T-helper 17 cell (primary cell): ENCODE measurements around the gene UPF3A. TPM values are rescaled to one million over a fixed set of nuclear protein-coding genes. Genes with fewer than 3 reads are reported as not detected.
"Not testable (repeated sequence)": the region's sequence is repeated elsewhere in the genome, so short reads cannot be mapped to it uniquely, and the experiment has no call there.

ENCODE experiments used
- ATAC-seq: fragments of 150-1000 bp; cut with Tn5 transposase; 2 replicates; pipeline ENCODE4 v1.10.0; 2021; ENCODE audit warnings: mild to moderate bottlenecking, moderate library complexity
- DNase-seq, 3 donors: peaks; one replicate each; pipeline versions ENCODE4 v3.0.0 to v3.0.0-alpha.2; 2020 to 2021
- H3K9me3 ChIP-seq: one replicate; pipeline ENCODE4 v1.7.0; 2013; ENCODE audit warnings: low read length, mild to moderate bottlenecking; ENCODE audit not compliant: control insufficient read depth, poor library complexity, severe bottlenecking
- H3K27ac Mint-ChIP-seq: one replicate; pipeline ENCODE4 v1.8.0; 2022; ENCODE audit warnings: mild to moderate bottlenecking, moderate library complexity, mixed read lengths
- H3K27me3 Mint-ChIP-seq: one replicate; pipeline ENCODE4 v1.8.0; 2022; ENCODE audit warnings: mixed read lengths
- H3K36me3 Mint-ChIP-seq: one replicate; pipeline ENCODE4 v1.8.0; 2022; ENCODE audit warnings: low read depth, mixed read lengths
- H3K4me1 Mint-ChIP-seq: one replicate; pipeline ENCODE4 v1.8.0; 2022; ENCODE audit warnings: mild to moderate bottlenecking, mixed read lengths
- H3K4me3 Mint-ChIP-seq: one replicate; pipeline ENCODE4 v1.8.0; 2022; ENCODE audit warnings: mild to moderate bottlenecking, moderate library complexity, mixed read lengths
- total RNA-seq, 4 donors: library from RNA in 2 of 4; stranded (reverse) in 2 of 4; gene quantifications; one replicate each; pipeline ENCODE4 v1.2.3 and lab custom pipeline; 2022 to 2026

Gene UPF3A
- total RNA-seq, 2 donors from 2014 or later = 33.2 to 52.4 TPM

DNA sequence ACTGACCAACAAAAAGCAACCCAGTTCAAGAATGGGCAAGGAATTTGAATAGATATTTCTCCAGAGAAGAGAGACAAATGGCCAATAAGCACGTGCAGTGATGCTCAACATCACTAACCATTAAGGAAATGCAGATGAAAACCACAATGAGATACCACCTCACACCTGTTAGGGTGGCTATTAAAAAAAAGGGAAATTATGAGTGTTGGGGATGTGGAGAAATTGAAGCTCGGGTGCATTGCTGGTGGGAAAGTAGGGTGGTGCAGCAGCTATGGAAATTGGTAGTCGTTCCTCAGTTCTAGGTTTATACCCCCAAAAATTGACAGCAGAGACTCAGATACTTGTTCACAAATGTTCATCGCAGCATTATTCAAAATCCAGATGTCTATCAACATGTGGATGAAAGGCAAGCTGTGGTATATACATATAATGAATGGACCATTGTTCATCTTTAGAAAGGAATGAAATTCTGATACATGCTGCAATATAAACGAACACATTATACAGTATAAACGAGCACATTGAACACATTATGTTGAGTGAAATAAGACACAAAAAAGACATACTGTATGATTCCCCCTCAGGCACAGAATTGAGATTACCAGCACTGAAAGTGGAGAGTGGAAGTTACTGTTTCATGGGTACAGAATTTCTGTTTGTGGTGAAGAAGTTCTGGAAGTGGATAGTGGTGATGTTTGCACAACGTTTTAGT, 33.8 kb downstream of the UPF3A start:
- H3K4me3 Mint-ChIP-seq = peak overlapping the region; percentile 90
- H3K4me1 Mint-ChIP-seq = peaks cover 38% of the 10 kb centered on the region
- DNase-seq (no peak), ATAC-seq (peak; percentile 44)
- peaks cover 4% of the 10 kb centered on the region for H3K36me3 Mint-ChIP-seq
- H3K27ac Mint-ChIP-seq = peak overlapping the region; percentile 78
- H3K27me3 Mint-ChIP-seq = no peaks in the 10 kb centered on the region
- no peaks in the 10 kb centered on the region for H3K9me3 ChIP-seq

DNA sequence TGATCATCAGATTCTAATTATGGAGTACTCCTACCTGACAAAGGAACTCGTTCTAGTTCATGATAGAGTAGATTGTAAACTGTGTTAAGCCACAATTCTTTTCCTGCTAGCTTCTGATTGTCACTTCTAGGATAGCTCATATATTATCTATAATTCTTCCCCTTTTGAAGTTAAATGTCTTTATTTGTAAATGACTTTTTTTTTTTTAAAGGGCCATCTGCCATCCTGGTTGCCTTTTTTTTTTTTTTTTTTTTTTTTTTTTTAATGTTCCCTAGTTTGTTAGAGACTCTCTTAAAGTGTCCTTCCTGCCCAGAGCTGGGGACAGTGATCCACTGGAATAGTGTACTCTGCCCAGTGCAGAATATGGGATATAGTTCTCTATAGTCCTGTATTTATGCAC, 37.2 kb downstream of the UPF3A start:
- Mint-ChIP-seq H3K27ac (peak overlapping the region; percentile 14), H3K4me1 (peaks cover 37% of the 10 kb centered on the region), H3K36me3 (peaks cover 10% of the 10 kb centered on the region), H3K27me3 (no peaks in the 10 kb centered on the region), H3K4me3 (no peak overlapping the region)
- ATAC-seq (no peak), DNase-seq (no peak)
- no peaks in the 10 kb centered on the region for H3K9me3 ChIP-seq

DNA sequence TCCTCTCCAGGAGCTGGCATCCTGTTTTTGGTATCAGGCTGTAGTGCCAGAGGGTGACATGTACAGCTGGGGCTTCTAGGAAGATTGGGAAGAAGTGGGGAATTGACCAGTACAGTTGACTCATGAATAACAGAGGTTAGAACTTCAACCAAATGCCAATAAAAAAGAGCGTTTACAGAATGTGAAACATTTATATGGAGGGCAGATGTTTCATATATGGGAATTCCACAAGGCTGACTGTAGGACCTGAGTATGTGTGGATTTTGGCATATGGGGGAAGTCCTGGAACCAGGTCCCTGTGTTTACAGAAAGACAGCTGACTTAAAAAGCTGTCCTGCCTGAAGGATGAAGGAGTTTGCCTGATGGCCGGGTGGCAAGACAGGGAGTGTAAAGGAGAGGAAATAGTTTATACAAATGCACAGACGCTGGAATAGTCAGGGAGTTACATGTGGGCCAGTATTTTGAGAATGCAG, 38.1 kb downstream of the UPF3A start:
- peaks cover 15% of the 10 kb centered on the region for H3K36me3 Mint-ChIP-seq
- H3K27ac Mint-ChIP-seq = peak overlapping the region; percentile 75
- no peaks in the 10 kb centered on the region for H3K9me3 ChIP-seq
- no peaks in the 10 kb centered on the region for H3K27me3 Mint-ChIP-seq
- peaks cover 35% of the 10 kb centered on the region for H3K4me1 Mint-ChIP-seq
- DNase-seq = no peak
- ATAC-seq = no peak
- no peak overlapping the region for H3K4me3 Mint-ChIP-seq

DNA sequence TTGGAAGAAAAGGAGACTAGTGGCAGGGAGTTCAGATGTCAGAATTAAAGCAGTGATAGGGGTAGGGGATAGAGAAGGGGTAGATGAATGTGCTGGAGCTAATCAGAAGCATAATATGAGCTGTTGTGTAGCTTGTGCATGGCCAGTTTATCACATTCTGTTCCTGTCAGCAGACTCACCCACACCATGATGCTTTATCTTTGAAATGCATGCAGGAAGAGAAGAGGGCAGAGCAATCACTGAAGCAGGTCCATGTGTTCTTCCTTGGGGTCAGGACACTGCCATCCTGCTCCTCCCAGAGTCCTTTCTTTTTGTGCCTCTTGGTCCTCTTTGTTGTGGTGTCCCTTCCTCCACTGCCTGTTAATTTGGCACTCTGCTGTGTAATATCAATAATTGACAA, 38.7 kb downstream of the UPF3A start:
- peaks cover 15% of the 10 kb centered on the region for H3K36me3 Mint-ChIP-seq

DNA sequence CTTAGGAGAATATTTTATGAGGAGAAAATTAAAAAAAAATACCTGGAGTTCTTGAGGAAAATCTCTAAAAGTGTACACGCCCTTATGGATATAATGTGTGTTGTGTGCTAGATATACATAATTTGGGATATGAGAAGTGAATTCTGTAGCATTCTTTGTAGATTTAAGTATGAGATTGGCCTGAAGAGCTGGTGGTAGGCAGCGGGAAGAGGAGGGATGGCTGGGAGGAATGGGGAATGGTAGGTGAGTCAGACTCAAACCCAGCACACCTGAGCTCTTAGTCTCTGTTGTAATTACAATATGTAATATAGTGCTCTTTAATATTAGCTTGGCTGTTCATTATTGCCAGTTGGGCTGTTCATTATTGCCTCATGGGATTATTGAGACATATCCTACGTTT, 39.9 kb downstream of the UPF3A start:
- H3K27me3 Mint-ChIP-seq = no peaks in the 10 kb centered on the region
- H3K36me3 Mint-ChIP-seq = peaks cover 19% of the 10 kb centered on the region
- no peaks in the 10 kb centered on the region for H3K9me3 ChIP-seq
- ATAC-seq (no peak), DNase-seq (no peak)
- peaks cover 38% of the 10 kb centered on the region for H3K4me1 Mint-ChIP-seq
- no peak overlapping the region for H3K4me3 Mint-ChIP-seq
- H3K27ac Mint-ChIP-seq = no peak overlapping the region

More for the DNA sequence above, 38.7 kb downstream of the UPF3A start:
- peak overlapping the region; percentile 75 for H3K27ac Mint-ChIP-seq
- no peak overlapping the region for H3K4me3 Mint-ChIP-seq
- DNase-seq (no peak), ATAC-seq (no peak)
- H3K4me1 Mint-ChIP-seq = peaks cover 35% of the 10 kb centered on the region
- H3K27me3 Mint-ChIP-seq = no peaks in the 10 kb centered on the region
- H3K9me3 ChIP-seq = no peaks in the 10 kb centered on the region

DNA sequence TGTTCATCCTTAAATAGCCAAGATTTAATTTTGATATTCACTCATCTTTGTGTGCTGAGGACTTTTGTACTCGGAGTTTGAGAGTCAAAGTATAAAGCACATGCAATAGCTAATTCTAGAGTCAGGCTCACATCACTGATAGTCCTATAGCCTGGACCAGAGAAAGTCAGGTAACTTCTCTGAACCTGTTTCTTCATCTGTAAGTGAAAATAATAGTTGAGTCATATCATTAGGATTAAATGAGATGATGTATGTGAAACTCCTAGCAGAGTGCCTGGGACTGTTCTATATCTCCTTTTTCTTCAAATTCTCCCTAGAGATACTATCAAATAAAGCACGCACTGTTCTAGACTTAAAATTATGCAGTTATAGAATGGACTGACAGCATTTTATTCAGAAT, 41.9 kb downstream of the UPF3A start:
- Mint-ChIP-seq H3K36me3 (peaks cover 22% of the 10 kb centered on the region), H3K4me1 (peaks cover 35% of the 10 kb centered on the region), H3K27ac (peak overlapping the region; percentile 56), H3K27me3 (no peaks in the 10 kb centered on the region), H3K4me3 (no peak overlapping the region)
- H3K9me3 ChIP-seq = no peaks in the 10 kb centered on the region
- no peak for ATAC-seq
- DNase-seq = no peak

DNA sequence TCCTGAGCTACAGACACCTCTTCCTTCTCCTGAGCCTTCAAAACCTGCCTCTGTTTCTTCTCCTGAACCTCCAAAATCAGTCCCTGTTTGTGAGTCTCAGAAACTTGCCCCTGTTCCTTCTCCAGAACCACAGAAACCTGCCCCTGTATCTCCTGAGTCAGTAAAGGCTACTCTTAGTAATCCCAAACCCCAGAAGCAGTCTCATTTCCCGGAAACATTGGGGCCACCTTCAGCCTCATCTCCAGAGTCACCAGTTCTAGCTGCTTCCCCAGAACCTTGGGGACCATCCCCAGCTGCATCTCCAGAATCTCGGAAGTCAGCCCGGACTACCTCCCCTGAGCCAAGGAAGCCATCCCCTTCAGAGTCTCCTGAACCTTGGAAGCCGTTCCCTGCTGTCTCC, 42.9 kb downstream of the UPF3A start:
- Mint-ChIP-seq H3K36me3 (peaks cover 22% of the 10 kb centered on the region), H3K27me3 (no peaks in the 10 kb centered on the region), H3K4me3 (no peak overlapping the region), H3K4me1 (peaks cover 28% of the 10 kb centered on the region), H3K27ac (peak overlapping the region; percentile 56)
- no peaks in the 10 kb centered on the region for H3K9me3 ChIP-seq
- DNase-seq = no peak
- no peak for ATAC-seq

DNA sequence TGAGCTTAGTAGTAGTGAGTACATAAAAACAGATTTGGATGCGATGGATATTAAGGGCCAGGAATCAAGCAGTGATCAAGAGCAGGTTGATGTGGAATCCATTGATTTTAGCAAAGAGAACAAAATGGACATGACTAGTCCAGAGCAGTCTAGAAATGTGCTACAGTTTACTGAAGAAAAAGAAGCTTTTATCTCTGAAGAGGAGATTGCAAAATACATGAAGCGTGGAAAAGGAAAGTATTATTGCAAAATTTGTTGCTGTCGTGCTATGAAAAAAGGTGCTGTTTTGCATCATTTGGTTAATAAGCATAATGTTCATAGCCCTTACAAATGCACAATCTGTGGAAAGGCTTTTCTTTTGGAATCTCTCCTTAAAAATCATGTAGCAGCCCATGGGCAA, 44.3 kb downstream of the UPF3A start:
- no peaks in the 10 kb centered on the region for H3K9me3 ChIP-seq
- Mint-ChIP-seq H3K36me3 (peaks cover 16% of the 10 kb centered on the region), H3K4me3 (no peak overlapping the region), H3K27me3 (no peaks in the 10 kb centered on the region), H3K27ac (peak overlapping the region; percentile 56), H3K4me1 (peaks cover 18% of the 10 kb centered on the region)
- ATAC-seq (no peak), DNase-seq (no peak)

DNA sequence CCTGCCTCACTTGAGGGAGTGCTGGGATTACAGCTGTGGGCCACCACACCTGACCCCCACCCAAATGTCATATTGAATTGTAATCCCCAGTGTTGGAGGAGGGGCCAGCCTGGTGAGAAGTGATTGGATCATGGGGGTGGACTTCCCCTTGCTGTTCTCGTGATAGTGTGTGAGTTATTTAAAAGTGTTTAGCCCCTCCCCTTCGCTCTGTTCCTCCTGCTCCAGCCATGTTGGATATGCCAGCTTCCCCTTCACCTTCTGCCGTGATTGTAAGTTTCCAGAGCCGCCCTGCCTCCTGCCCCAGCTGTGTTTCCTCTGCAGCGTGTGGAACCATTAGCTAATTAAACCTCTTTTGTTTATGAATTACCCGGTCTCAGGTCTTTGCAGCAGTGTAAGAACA, 46.6 kb downstream of the UPF3A start:
- ATAC-seq (no peak), DNase-seq (no peak)
- Mint-ChIP-seq H3K4me1 (peaks cover 14% of the 10 kb centered on the region), H3K27ac (peak overlapping the region; percentile 49), H3K36me3 (peaks cover 13% of the 10 kb centered on the region), H3K4me3 (no peak overlapping the region), H3K27me3 (no peaks in the 10 kb centered on the region)
- no peaks in the 10 kb centered on the region for H3K9me3 ChIP-seq

DNA sequence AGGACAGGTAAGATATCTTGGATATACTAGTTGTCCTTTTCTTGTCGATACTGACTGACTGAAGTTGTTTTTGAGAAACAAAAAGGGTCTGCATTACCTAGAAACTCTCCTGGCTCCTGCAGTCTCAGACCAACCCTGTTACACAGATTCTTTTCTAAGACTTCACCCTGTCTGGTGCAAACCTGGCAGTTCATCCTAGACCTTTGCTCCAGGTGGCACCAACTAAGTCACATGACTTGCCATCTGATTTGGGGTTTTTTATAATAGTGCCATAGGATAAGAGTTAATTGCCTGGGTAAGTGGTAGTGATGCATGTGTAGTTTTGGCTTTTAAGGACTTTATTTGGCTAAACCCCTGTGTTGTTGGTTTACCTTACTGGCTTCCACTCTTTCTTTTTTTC, 47.2 kb downstream of the UPF3A start:
- Mint-ChIP-seq H3K27me3 (no peaks in the 10 kb centered on the region), H3K4me3 (no peak overlapping the region), H3K4me1 (peaks cover 14% of the 10 kb centered on the region), H3K27ac (peak overlapping the region; percentile 49), H3K36me3 (peaks cover 13% of the 10 kb centered on the region)
- DNase-seq (no peak), ATAC-seq (no peak)
- H3K9me3 ChIP-seq = no peaks in the 10 kb centered on the region

DNA sequence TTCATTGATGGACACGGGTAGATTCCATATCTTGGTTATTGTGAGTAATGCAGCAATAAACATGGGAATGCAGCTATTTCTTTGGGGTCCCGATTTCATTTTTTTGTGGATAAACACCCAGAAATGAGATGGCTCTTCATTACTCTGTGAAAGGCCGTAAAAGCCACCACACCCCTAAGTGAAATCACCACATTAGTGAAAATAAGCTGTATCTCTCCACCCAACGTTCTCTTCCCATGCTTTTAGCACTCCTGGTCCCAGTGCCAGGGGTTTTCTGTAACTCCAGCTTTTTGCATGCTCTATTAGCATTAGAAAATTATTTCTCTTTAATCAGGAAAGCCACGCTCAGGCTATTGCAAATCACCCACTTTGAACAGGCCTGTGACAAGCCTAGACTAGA, 48.7 kb downstream of the UPF3A start:
- no peaks in the 10 kb centered on the region for H3K9me3 ChIP-seq
- peaks cover 7% of the 10 kb centered on the region for H3K36me3 Mint-ChIP-seq
- no peak overlapping the region for H3K4me3 Mint-ChIP-seq
- ATAC-seq (no peak), DNase-seq (no peak)
- H3K27me3 Mint-ChIP-seq = no peaks in the 10 kb centered on the region
- H3K4me1 Mint-ChIP-seq = peaks cover 16% of the 10 kb centered on the region
- no peak overlapping the region for H3K27ac Mint-ChIP-seq

DNA sequence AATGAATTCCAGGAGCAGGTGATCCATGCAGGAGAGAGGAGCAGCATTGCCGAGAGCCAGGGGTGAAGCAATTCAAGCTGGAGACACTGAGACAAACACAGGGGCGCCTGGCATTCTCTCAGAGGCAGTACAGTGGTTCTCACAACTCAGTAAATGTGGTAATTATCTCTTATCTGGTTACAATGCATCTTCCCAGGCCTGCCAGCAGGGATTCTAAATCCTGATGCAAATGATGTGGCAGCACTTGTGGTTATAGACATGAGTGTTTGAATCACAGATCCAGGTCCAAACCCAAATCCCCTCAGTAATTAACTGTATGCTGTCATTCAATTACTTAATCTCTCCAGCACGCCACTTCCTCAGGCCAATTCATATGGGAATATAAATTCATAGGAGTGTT, 52.5 kb downstream of the UPF3A start:
- DNase-seq, H3K27me3 Mint-ChIP-seq, H3K36me3 Mint-ChIP-seq, H3K4me1 Mint-ChIP-seq, H3K9me3 ChIP-seq, ATAC-seq: not testable (repeated sequence)
- Mint-ChIP-seq H3K27ac (peak overlapping the region; percentile 75), H3K4me3 (peak overlapping the region; percentile 59)

DNA sequence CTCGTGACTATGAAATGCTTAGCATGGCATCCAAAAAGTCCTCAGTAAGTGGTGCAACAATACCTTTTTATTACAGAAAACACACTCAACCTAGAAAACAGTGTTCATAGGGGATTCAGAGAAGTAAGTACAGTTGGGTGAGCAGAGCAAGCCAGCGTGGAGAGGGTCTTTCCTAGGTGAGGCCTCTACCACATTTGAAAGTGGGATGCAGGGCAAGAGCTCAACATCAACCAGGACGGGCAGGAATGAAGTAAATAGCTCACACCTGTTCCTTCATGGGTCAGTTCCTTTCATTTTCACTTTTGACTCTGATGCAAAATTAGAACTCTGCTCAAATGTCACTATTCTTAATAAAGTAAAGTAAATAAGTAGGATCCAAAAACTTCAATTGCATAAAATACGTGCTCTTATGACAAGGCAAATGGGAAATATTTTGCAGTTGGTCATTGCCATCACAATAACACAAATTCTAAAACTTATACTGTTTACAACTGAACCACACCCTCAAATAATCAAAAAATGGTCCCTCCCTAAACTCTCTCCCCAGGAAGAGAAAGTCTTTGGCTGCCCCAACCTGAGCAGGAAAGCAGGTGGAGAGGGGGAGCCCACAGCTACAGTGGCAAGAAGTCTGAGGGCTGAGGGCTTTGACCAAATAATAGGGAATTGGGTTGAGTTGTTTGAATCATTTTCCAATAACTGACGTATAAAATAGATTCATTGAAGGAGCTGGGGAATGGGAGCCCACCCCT, 53.1 kb downstream of the UPF3A start:
- no peak for ATAC-seq

More for the DNA sequence above, 53.1 kb downstream of the UPF3A start:
- Mint-ChIP-seq H3K4me3 (peak overlapping the region; percentile 65), H3K4me1 (peaks cover 8% of the 10 kb centered on the region), H3K27ac (peak overlapping the region; percentile 75), H3K36me3 (no peaks in the 10 kb centered on the region), H3K27me3 (no peaks in the 10 kb centered on the region)
- DNase-seq = no peak
- H3K9me3 ChIP-seq = no peaks in the 10 kb centered on the region
